WTC11 (cell line): ENCODE results near the gene FXYD3. TPM values are rescaled to one million over a fixed set of nuclear protein-coding genes. Genes with fewer than 3 reads are reported as not detected.

Experiments used
- AFF4 ChIP-seq: sonication (generic); formaldehyde crosslinking; IDR thresholded peaks from 2 replicates; pipeline ENCODE4 v1.8.1; 2023; ENCODE audit warnings: mild to moderate bottlenecking, missing genetic modification reagents, borderline replicate concordance
- ATF1 ChIP-seq: sonication (generic); formaldehyde crosslinking; IDR thresholded peaks from 2 replicates; pipeline ENCODE4 v1.8.1; 2023; ENCODE audit warnings: mild to moderate bottlenecking, moderate library complexity, missing genetic modification reagents
- CDX4 ChIP-seq: fragments of 250-450 bp; sonication (Bioruptor Pico); IDR thresholded peaks from 2 replicates; pipeline ENCODE4 v1.9.0; 2021; ENCODE audit warnings: moderate library complexity, mild to moderate bottlenecking, inconsistent platforms, borderline replicate concordance
- EMX1 ChIP-seq: fragments of 250-450 bp; sonication (Bioruptor Pico); IDR thresholded peaks from 2 replicates; pipeline ENCODE4 v1.8.0; 2021; ENCODE audit warnings: mild to moderate bottlenecking
- FOXJ3 ChIP-seq: sonication (generic); formaldehyde crosslinking; IDR thresholded peaks from 2 replicates; pipeline ENCODE4 v1.9.0; 2021; ENCODE audit warnings: missing genetic modification reagents, mild to moderate bottlenecking, borderline replicate concordance
- FOXK1 ChIP-seq: sonication (generic); formaldehyde crosslinking; IDR thresholded peaks from 2 replicates; pipeline ENCODE4 v1.8.0; 2022; ENCODE audit warnings: mild to moderate bottlenecking, moderate library complexity, missing genetic modification reagents
- GABPB1 ChIP-seq: sonication (generic); formaldehyde crosslinking; IDR thresholded peaks from 2 replicates; pipeline ENCODE4 v1.8.1; 2023; ENCODE audit warnings: mild to moderate bottlenecking, missing genetic modification reagents
- GTF2I ChIP-seq: fragments of 250-450 bp; sonication (Bioruptor Pico); conservative IDR thresholded peaks from 2 replicates; pipeline ENCODE4 v1.4.0; 2021; ENCODE audit warnings: mild to moderate bottlenecking
- HMGXB4 ChIP-seq: sonication (generic); formaldehyde crosslinking; IDR thresholded peaks from 2 replicates; pipeline ENCODE4 v1.8.1; 2023; ENCODE audit warnings: mild to moderate bottlenecking, moderate library complexity, missing genetic modification reagents
- IRF2 ChIP-seq: sonication (generic); formaldehyde crosslinking; IDR thresholded peaks from 2 replicates; pipeline ENCODE4 v1.8.0; 2022; ENCODE audit warnings: low read depth, missing genetic modification reagents, borderline replicate concordance
- JAZF1 ChIP-seq: fragments of 250-450 bp; sonication (Bioruptor Pico); IDR thresholded peaks from 2 replicates; pipeline ENCODE4 v1.9.0; 2021; ENCODE audit warnings: moderate library complexity, mild to moderate bottlenecking, inconsistent platforms
- MYBL2 ChIP-seq: sonication (generic); formaldehyde crosslinking; IDR thresholded peaks from 2 replicates; pipeline ENCODE4 v1.8.1; 2023; ENCODE audit warnings: mild to moderate bottlenecking, moderate library complexity, missing genetic modification reagents
- NFATC4 ChIP-seq: fragments of 250-450 bp; sonication (Bioruptor Pico); IDR thresholded peaks from 2 replicates; pipeline ENCODE4 v1.9.0; 2021; ENCODE audit warnings: mild to moderate bottlenecking
- NFYB ChIP-seq: sonication (generic); formaldehyde crosslinking; conservative IDR thresholded peaks from 2 replicates; pipeline ENCODE4 v1.8.0; 2022; ENCODE audit warnings: low read depth, missing genetic modification reagents
- NR3C1 ChIP-seq: sonication (generic); formaldehyde crosslinking; conservative IDR thresholded peaks from 2 replicates; pipeline ENCODE4 v1.8.1; 2023; ENCODE audit warnings: low read depth, mild to moderate bottlenecking, missing genetic modification reagents
- OVOL2 ChIP-seq: fragments of 250-450 bp; sonication (Bioruptor Pico); IDR thresholded peaks from 2 replicates; pipeline ENCODE4 v1.9.0; 2021; ENCODE audit warnings: mild to moderate bottlenecking, borderline replicate concordance
- PRRX2 ChIP-seq: fragments of 250-450 bp; sonication (Bioruptor Pico); IDR thresholded peaks from 2 replicates; pipeline ENCODE4 v1.8.0; 2021; ENCODE audit warnings: mild to moderate bottlenecking
- RELA ChIP-seq: sonication (generic); formaldehyde crosslinking; IDR thresholded peaks from 2 replicates; pipeline ENCODE4 v1.8.1; 2022; ENCODE audit warnings: missing genetic modification reagents, mild to moderate bottlenecking, borderline replicate concordance
- SMAD3 ChIP-seq: sonication (generic); formaldehyde crosslinking; IDR thresholded peaks from 2 replicates; pipeline ENCODE4 v1.8.0; 2022; ENCODE audit warnings: missing genetic modification reagents, mild to moderate bottlenecking, borderline replicate concordance
- STAT6 ChIP-seq: sonication (generic); formaldehyde crosslinking; conservative IDR thresholded peaks from 2 replicates; pipeline ENCODE4 v1.8.1; 2023; ENCODE audit warnings: mild to moderate bottlenecking, low read depth, missing genetic modification reagents, moderate library complexity
- TP53 ChIP-seq: sonication (generic); formaldehyde crosslinking; IDR thresholded peaks from 2 replicates; pipeline ENCODE4 v1.8.1; 2023; ENCODE audit warnings: mild to moderate bottlenecking, missing genetic modification reagents
- ZBTB21 ChIP-seq: sonication (generic); formaldehyde crosslinking; IDR thresholded peaks from 2 replicates; pipeline ENCODE4 v1.8.1; 2023; ENCODE audit warnings: mild to moderate bottlenecking, missing genetic modification reagents, borderline replicate concordance
- ZNF232 ChIP-seq: sonication (generic); formaldehyde crosslinking; IDR thresholded peaks from 2 replicates; pipeline ENCODE4 v1.8.0; 2022; ENCODE audit warnings: mild to moderate bottlenecking, missing genetic modification reagents
- ZNF281 ChIP-seq: sonication (generic); formaldehyde crosslinking; IDR thresholded peaks from 2 replicates; pipeline ENCODE4 v1.8.0; 2023; ENCODE audit warnings: mild to moderate bottlenecking, missing genetic modification reagents
- ZNF396 ChIP-seq: fragments of 250-450 bp; sonication (Bioruptor Pico); IDR thresholded peaks from 2 replicates; pipeline ENCODE4 v1.8.0; 2021; ENCODE audit warnings: mild to moderate bottlenecking, moderate library complexity, borderline replicate concordance
- ZNF512 ChIP-seq: sonication (generic); formaldehyde crosslinking; IDR thresholded peaks from 2 replicates; pipeline ENCODE4 v1.8.1; 2022; ENCODE audit warnings: missing genetic modification reagents, borderline replicate concordance
- ZNF671 ChIP-seq: fragments of 250-450 bp; sonication (Bioruptor Pico); IDR thresholded peaks from 2 replicates; pipeline ENCODE4 v1.8.0; 2021; ENCODE audit warnings: mild to moderate bottlenecking
- total RNA-seq: library from RNA; stranded (reverse); gene quantifications from 3 replicates; pipeline ENCODE4 v1.2.3, GENCODE V29; 2021

The FXYD3 gene
- total RNA-seq, 1 experiment from 2014 or later = 1.8 TPM

GRCh38 chr19:35090506-35091214 is 25.0 kb upstream of the FXYD3 start (continued):
- TF ChIP-seq HMGXB4 (CRISPR knock-in tag) (no peak; the same call in 1 of the 2 replicates), ZNF281 (CRISPR knock-in tag) (no peak), TP53 (CRISPR knock-in tag) (no peak), ATF1 (no peak), PRRX2 (CRISPR knock-in tag) (no peak), CDX4 (CRISPR knock-in tag) (no peak), ZNF671 (CRISPR knock-in tag) (no peak), EMX1 (CRISPR knock-in tag) (no peak), JAZF1 (CRISPR knock-in tag) (no peak), OVOL2 (CRISPR knock-in tag) (no peak), FOXK1 (CRISPR knock-in tag) (peak; percentile 51; the same call in 1 of the 2 replicates), NR3C1 (no peak), STAT6 (CRISPR knock-in tag) (no peak), IRF2 (no peak), AFF4 (no peak), ZNF512 (CRISPR knock-in tag) (no peak), FOXJ3 (no peak), GABPB1 (CRISPR knock-in tag) (no peak), ZBTB21 (CRISPR knock-in tag) (no peak), MYBL2 (CRISPR knock-in tag) (0 out of 2 replicates have a peak, but pooled peaks have one; percentile 61), GTF2I (CRISPR knock-in tag) (no peak), ZNF232 (peak; percentile 71; the same call in 1 of the 2 replicates), NFATC4 (no peak), RELA (CRISPR knock-in tag) (no peak), NFYB (CRISPR knock-in tag) (no peak), SMAD3 (CRISPR knock-in tag) (peak; percentile 66; the same call in 1 of the 2 replicates), ZNF396 (CRISPR knock-in tag) (no peak)
